Astrocyte (in vitro differentiated cells and primary cell): Measurements from ENCODE around the gene LAMA3. TPM values are rescaled to one million over a fixed set of nuclear protein-coding genes. Genes with fewer than 3 reads are reported as not detected.

Experiments used
- DNase-seq: peaks from one replicate; pipeline ENCODE4 v3.0.0-alpha.2; 2010; ENCODE audit warnings: low read depth
- FAIRE-seq: peaks from 2 replicates; lab custom pipeline; 2011; peaks lifted over from hg19 to GRCh38; lab: Jason Lieb, UNC
- H2AFZ ChIP-seq: 2 replicates; pipeline ENCODE4 v1.6.0; 2012; ENCODE audit warnings: low read depth, low read length, inconsistent platforms
- H3K27ac ChIP-seq: 2 replicates; pipeline ENCODE4 v1.5.1; 2011; ENCODE audit warnings: low read depth, low read length, inconsistent platforms
- H3K27me3 ChIP-seq: 2 replicates; pipeline ENCODE4 v1.6.0; 2011; ENCODE audit warnings: low read length, inconsistent platforms; ENCODE audit not compliant: insufficient read depth
- H3K36me3 ChIP-seq: 2 replicates; pipeline ENCODE4 v1.5.1; 2011; ENCODE audit warnings: low read length, inconsistent platforms; ENCODE audit not compliant: insufficient read depth
- H3K4me1 ChIP-seq: 2 replicates; pipeline ENCODE4 v1.5.1; 2011; ENCODE audit warnings: low read length, inconsistent platforms; ENCODE audit not compliant: insufficient read depth
- H3K4me2 ChIP-seq: 2 replicates; pipeline ENCODE4 v1.6.0; 2012; ENCODE audit warnings: low read length, inconsistent platforms
- H3K4me3 ChIP-seq: 2 replicates; pipeline ENCODE4 v1.5.1; 2011; ENCODE audit warnings: low read depth, mild to moderate bottlenecking, low read length, inconsistent platforms; ENCODE audit not compliant: insufficient read depth
- H3K79me2 ChIP-seq: 2 replicates; pipeline ENCODE4 v1.6.0; 2012; ENCODE audit warnings: mild to moderate bottlenecking, low read length, inconsistent platforms; ENCODE audit not compliant: insufficient read depth
- H3K9ac ChIP-seq: 2 replicates; pipeline ENCODE4 v1.6.0; 2012; ENCODE audit warnings: mild to moderate bottlenecking, low read length, inconsistent platforms
- H3K9me3 ChIP-seq: 2 replicates; pipeline ENCODE4 v1.5.1; 2012; ENCODE audit warnings: low read depth, mild to moderate bottlenecking, low read length, inconsistent platforms; ENCODE audit not compliant: insufficient read depth
- H4K20me1 ChIP-seq: 2 replicates; pipeline ENCODE4 v1.6.0; 2012; ENCODE audit warnings: low read length, inconsistent platforms; ENCODE audit not compliant: insufficient read depth
- H3K27ac Mint-ChIP-seq: one replicate; pipeline ENCODE4 v1.8.0; 2021; ENCODE audit warnings: mild to moderate bottlenecking, mixed read lengths; ENCODE audit not compliant: unreplicated experiment
- H3K27me3 Mint-ChIP-seq: one replicate; pipeline ENCODE4 v1.8.0; 2021; ENCODE audit warnings: low read depth, mixed read lengths; ENCODE audit not compliant: unreplicated experiment
- H3K36me3 Mint-ChIP-seq: one replicate; pipeline ENCODE4 v1.8.0; 2021; ENCODE audit warnings: low read depth, mixed read lengths; ENCODE audit not compliant: unreplicated experiment
- H3K4me1 Mint-ChIP-seq: one replicate; pipeline ENCODE4 v1.8.0; 2021; ENCODE audit warnings: low read depth, mixed read lengths; ENCODE audit not compliant: unreplicated experiment
- H3K4me3 Mint-ChIP-seq: one replicate; pipeline ENCODE4 v1.8.0; 2021; ENCODE audit warnings: mild to moderate bottlenecking, moderate library complexity, mixed read lengths; ENCODE audit not compliant: unreplicated experiment
- H3K9me3 Mint-ChIP-seq: one replicate; pipeline ENCODE4 v1.8.0; 2021; ENCODE audit warnings: mild to moderate bottlenecking, mixed read lengths; ENCODE audit not compliant: unreplicated experiment
- EZH2 ChIP-seq: IDR thresholded peaks from 2 replicates; pipeline ENCODE4 v1.6.1; 2012; ENCODE audit warnings: mild to moderate bottlenecking, low read length, inconsistent platforms; ENCODE audit not compliant: insufficient read depth
- total RNA-seq: library from RNA; stranded (reverse); gene quantifications from 2 replicates; pipeline ENCODE4 v1.2.1, GENCODE V29; 2021
- TF ChIP-seq, protein P1 (sequence below): IDR thresholded peaks from 2 replicates; pipeline ENCODE4 v1.5.1; 2011; ENCODE audit warnings: low read depth, mild to moderate bottlenecking, inconsistent platforms, low read length, moderate library complexity; ENCODE audit not compliant: insufficient read depth

LAMA3 gene
- total RNA-seq, 1 donor from 2014 or later: 0.86 TPM

DNA sequence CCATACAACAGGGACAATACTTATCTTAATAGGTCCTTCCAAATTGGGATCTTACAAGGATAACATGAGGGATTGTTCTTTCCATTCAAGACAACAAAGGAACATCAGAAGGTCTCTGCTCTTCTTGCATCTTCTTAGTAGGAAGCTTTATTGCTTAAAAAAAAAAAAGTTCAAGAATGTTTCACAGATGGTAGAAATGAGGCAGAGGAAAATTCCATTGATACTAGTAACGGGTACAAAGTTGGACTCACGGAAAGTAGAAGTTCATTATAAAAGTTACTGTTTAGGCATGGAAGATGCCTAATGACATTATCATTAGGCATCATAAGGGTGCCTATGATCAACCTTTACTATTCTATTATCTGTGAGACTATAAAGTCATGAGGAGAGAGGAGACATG, 136.2 kb downstream of the LAMA3 start:
- H3K4me3 Mint-ChIP-seq: no peak overlapping the region
- Histone ChIP-seq H3K4me1 (peaks cover 17% of the 10 kb centered on the region), H4K20me1 (no peaks in the 10 kb centered on the region), H3K4me2 (peak overlapping the region; percentile 7), H3K79me2 (no peaks in the 10 kb centered on the region), H3K9ac (no peak overlapping the region), H3K27ac (no peak overlapping the region), H3K9me3 (no peaks in the 10 kb centered on the region), H3K27me3 (no peaks in the 10 kb centered on the region), H2AFZ (no peak overlapping the region), H3K36me3 (no peaks in the 10 kb centered on the region), H3K4me3 (no peak overlapping the region)
- peaks cover 2% of the 10 kb centered on the region for H3K27me3 Mint-ChIP-seq
- H3K36me3 Mint-ChIP-seq: no peaks in the 10 kb centered on the region
- DNase-seq (no peak), FAIRE-seq (peak; percentile 9)
- peaks cover 48% of the 10 kb centered on the region for H3K4me1 Mint-ChIP-seq
- no peak overlapping the region for H3K27ac Mint-ChIP-seq
- no peaks in the 10 kb centered on the region for H3K9me3 Mint-ChIP-seq
- TF ChIP-seq, protein P1, sequence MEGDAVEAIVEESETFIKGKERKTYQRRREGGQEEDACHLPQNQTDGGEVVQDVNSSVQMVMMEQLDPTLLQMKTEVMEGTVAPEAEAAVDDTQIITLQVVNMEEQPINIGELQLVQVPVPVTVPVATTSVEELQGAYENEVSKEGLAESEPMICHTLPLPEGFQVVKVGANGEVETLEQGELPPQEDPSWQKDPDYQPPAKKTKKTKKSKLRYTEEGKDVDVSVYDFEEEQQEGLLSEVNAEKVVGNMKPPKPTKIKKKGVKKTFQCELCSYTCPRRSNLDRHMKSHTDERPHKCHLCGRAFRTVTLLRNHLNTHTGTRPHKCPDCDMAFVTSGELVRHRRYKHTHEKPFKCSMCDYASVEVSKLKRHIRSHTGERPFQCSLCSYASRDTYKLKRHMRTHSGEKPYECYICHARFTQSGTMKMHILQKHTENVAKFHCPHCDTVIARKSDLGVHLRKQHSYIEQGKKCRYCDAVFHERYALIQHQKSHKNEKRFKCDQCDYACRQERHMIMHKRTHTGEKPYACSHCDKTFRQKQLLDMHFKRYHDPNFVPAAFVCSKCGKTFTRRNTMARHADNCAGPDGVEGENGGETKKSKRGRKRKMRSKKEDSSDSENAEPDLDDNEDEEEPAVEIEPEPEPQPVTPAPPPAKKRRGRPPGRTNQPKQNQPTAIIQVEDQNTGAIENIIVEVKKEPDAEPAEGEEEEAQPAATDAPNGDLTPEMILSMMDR: no peak
- no peak for TF ChIP-seq EZH2

- FAIRE-seq (peak; percentile 64), DNase-seq (peak; percentile 89)
- H3K9ac ChIP-seq: no peak overlapping the region
- H3K4me1 Mint-ChIP-seq: peaks cover 48% of the 10 kb centered on the region
- H3K9me3 Mint-ChIP-seq: no peaks in the 10 kb centered on the region
- peaks cover 17% of the 10 kb centered on the region for H3K4me1 ChIP-seq
- TF ChIP-seq, protein P1: no peak
- no peak for TF ChIP-seq EZH2
- no peaks in the 10 kb centered on the region for H3K27me3 ChIP-seq
- H3K4me3 ChIP-seq: no peak overlapping the region
- peak overlapping the region; percentile 7 for H3K4me2 ChIP-seq
- no peaks in the 10 kb centered on the region for H4K20me1 ChIP-seq
- no peaks in the 10 kb centered on the region for H3K36me3 Mint-ChIP-seq
- no peak overlapping the region for H3K4me3 Mint-ChIP-seq
- H2AFZ ChIP-seq: no peak overlapping the region
- no peaks in the 10 kb centered on the region for H3K79me2 ChIP-seq
- peak overlapping the region; percentile 48 for H3K27ac Mint-ChIP-seq
- peaks cover 2% of the 10 kb centered on the region for H3K27me3 Mint-ChIP-seq
- no peaks in the 10 kb centered on the region for H3K36me3 ChIP-seq
- no peak overlapping the region for H3K27ac ChIP-seq
- H3K9me3 ChIP-seq: no peaks in the 10 kb centered on the region
Observed at GRCh38 chr18:23825978-23826405, 136.7 kb downstream of the LAMA3 start.

DNA sequence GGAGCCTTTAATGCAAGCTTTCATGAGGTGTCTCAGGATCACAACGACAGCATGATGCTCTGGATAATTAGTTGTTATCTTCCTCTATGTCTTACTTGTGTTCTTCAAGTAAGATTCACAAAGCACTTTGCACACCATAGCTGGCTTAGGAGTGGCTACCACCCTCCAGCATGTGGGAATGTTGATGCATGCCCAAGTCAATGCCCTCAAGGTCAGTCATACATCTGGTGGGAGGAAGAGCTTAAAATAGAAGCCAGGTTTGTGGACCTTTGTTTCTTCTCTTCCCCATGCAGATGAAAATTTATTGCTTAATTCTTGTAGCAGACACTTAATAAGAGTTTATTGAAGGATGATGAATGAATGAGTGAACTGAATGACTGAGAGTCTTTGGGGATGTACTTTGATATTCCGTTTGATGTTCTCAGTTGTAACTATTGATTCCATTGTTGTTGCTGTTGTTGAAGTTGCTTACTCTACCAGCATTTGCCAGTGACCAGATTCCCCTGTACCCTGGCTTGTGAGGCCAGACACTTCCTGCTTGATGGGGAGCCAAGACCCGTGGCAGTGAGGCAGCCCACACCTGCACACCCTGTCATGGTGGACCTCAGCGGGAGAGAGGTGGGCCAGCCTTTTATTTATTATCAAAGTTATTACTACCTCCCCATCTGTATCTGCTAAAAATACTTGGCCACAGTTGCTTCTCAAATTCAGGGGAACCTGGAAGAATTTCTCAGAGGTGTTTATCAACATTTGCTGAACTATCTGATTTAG, 137.8 kb downstream of the LAMA3 start:
- H3K36me3 Mint-ChIP-seq: no peaks in the 10 kb centered on the region
- no peak overlapping the region for H3K4me3 Mint-ChIP-seq
- H3K27ac ChIP-seq: no peak overlapping the region
- no peak for FAIRE-seq
- no peak for DNase-seq
- TF ChIP-seq, protein P1: no peak
- TF ChIP-seq EZH2: no peak
- H3K9me3 Mint-ChIP-seq: no peaks in the 10 kb centered on the region
- no peak overlapping the region for H3K27ac Mint-ChIP-seq
- H2AFZ ChIP-seq: no peak overlapping the region
- no peaks in the 10 kb centered on the region for H4K20me1 ChIP-seq
- H3K9ac ChIP-seq: no peak overlapping the region
- no peak overlapping the region for H3K4me3 ChIP-seq
- H3K27me3 Mint-ChIP-seq: peaks cover 1% of the 10 kb centered on the region
- peaks cover 48% of the 10 kb centered on the region for H3K4me1 Mint-ChIP-seq
- no peaks in the 10 kb centered on the region for H3K27me3 ChIP-seq
- no peak overlapping the region for H3K4me2 ChIP-seq
- no peaks in the 10 kb centered on the region for H3K79me2 ChIP-seq
- no peaks in the 10 kb centered on the region for H3K9me3 ChIP-seq
- peaks cover 17% of the 10 kb centered on the region for H3K4me1 ChIP-seq
- H3K36me3 ChIP-seq: no peaks in the 10 kb centered on the region
